ENCODE measurements around the gene COQ10A. TPM values are rescaled to one million over a fixed set of nuclear protein-coding genes. Genes with fewer than 3 reads are reported as not detected.

Gene COQ10A
- polyA plus RNA-seq, 3 donors = 16.3 to 25.5 (median 19.6) TPM

DNA sequence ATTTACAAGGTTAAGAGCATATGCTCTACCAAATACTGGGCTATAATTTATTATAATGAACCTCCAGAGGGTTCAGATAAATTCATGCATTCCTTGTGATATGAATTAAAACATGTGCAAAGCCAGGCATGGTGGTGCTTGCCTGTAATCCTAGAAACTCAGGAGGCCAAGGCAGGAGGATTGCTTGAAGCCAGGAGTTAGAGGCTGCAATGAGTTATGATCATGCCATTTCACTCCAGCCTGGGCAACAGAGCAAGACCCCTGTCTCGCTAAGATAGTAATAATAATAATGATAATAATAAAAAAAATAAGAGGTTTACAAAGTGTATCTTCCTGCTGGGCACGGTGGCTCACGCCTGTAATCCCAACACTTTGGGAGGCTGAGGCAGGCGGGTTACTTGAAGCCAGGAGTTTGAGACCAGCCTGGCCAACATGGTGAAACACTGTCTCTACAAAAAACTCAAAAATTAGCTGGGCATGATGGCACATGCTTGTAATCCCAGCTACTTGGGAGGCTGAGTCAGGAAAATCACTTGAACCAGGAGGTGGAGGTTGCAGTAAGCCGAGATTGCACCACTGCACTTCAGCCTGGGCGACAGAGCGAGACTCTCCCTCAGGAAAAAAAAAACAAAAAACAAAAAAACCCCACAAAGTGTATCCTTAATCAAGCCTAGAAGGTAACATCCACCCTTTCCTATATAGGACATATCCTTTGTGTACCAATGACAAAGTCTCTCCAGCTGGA, 40.7 kb downstream of the COQ10A start:
- no peak for DNase-seq

DNA sequence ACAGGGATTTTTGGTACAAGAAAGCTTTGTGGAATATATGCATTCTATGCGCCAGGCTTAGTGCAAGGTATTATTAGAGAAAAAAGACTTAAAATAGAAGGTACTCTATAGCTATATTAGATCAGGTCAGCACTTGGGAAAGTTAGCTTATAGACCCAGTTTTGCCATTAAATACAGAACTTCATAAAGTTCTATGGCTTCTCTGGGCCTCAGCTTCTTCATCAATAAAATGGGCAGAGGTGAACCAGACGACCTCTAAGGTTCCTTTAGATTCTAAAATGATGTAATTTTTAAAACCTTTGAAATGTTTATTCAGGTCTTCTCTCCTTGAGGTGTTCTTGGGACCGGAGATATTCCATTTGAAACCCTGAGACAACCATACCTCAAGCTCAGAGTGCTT, 42.0 kb downstream of the COQ10A start:
- no peak for DNase-seq

- DNase-seq = no peak
Measured at GRCh38 chr12:56311003-56311402, 44.3 kb downstream of the COQ10A start.

GRCh38 chr12:56315249-56315621, 48.5 kb downstream of the COQ10A start:
- DNase-seq = peak; percentile 26

DNA sequence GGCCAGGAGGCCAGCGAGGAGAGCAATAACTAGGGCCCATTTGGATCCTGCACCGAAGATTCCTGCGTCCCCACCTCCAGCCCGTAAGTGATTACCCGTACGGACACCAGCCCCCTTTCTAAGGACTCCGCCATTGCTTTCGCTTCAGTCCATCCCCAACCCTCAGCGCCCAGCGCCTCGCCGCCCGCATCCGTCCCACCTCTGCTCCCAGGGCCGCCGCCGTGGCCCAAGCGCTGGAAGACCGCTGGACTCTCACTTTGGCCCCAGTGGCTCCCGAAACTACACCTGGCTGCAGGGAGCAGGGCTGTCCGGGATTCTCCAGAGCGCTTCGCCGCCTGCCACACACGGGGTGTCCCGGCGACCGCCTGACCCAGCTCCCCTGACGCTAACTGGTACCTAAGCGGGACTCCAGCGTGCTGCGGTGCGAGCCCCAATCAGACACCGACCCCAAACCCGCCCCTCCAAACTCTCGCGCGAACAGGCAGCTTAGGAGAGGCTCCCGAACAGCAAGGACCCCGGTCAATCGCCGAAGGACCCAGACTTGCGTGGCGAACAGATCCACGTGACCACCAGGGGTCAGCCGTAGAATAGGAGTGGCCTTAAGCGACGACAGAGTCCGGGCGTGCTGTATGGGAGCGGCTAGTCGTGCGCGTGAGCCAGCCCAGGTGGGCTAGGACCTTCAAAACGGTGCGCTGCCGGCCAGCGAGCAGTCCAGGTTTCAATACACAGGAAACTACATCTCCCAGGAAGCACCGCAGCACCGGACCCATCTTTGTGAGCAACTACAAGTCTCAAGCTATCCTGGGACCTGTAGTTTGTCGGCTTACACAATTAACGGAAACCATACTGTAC, 49.1 kb downstream of the COQ10A start, which contains the start of gene CNPY2:
Gene CNPY2 (minus strand): TSS at position 367 of the 852 bp plus-strand sequence. CDS start 771 bp downstream, outside the sequence.
- DNase-seq = peak; percentile 97

DNA sequence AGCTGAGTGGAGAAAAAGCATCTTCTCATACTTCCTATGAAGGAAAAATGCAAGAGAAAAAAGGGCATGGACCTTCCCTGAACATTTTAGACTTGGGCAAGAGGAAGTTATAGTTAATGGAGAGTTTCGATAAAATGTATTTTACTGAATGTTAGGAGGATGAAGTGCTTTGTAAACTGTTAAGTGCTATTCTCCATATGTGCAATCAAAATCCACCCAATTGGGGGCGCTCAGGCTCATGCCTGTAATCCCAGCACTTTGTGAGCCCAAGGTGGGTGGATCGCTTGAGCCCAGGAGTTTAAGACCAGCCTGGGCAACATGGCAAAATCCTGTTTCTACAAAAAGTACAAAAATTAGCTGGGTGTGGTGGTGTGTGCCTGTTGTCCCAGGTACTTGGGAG, 50.9 kb downstream of the COQ10A start:
- no peak for DNase-seq

Other genes starting within 250 kb of the COQ10A start
- gene IKZF4, start 245.9 kb upstream of the COQ10A start, polyA plus RNA-seq (ENCODE audit: insufficient read length in 3 of 3) = 10 to 100 TPM; 15.8 to 23.6 (median 20.1) TPM
- gene RPS26, start 225.0 kb upstream of the COQ10A start, polyA plus RNA-seq (ENCODE audit: insufficient read length in 3 of 3) = 100 to 1,000 TPM; 366 to 522 (median 513) TPM
- 100 to 1,000 TPM in 2 of 3 donors, 10 to 100 TPM in 1; 70.3 to 125 (median 113) TPM for gene ERBB3, start 186.8 kb upstream of the COQ10A start, polyA plus RNA-seq (ENCODE audit: insufficient read length in 3 of 3)
- 100 to 1,000 TPM; 140 to 173 (median 148) TPM for gene PA2G4, start 162.4 kb upstream of the COQ10A start, polyA plus RNA-seq (ENCODE audit: insufficient read length in 3 of 3)
- gene RPL41, start 150.3 kb upstream of the COQ10A start, polyA plus RNA-seq (ENCODE audit: insufficient read length in 3 of 3) = 1,000 to 10,000 TPM; 4,623 to 5,799 (median 4,745) TPM
- 1 to 10 TPM; 6.1 to 7.4 (median 6.9) TPM for gene ZC3H10, start 148.7 kb upstream of the COQ10A start, polyA plus RNA-seq (ENCODE audit: insufficient read length in 3 of 3)
- gene ESYT1, start 138.7 kb upstream of the COQ10A start, polyA plus RNA-seq (ENCODE audit: insufficient read length in 3 of 3) = 10 to 100 TPM; 79.5 to 86.3 (median 81.9) TPM
- 100 to 1,000 TPM; 158 to 186 (median 174) TPM for gene MYL6B, start 114.4 kb upstream of the COQ10A start, polyA plus RNA-seq (ENCODE audit: insufficient read length in 3 of 3)
- gene MYL6, start 108.6 kb upstream of the COQ10A start, polyA plus RNA-seq (ENCODE audit: insufficient read length in 3 of 3) = 1,000 to 10,000 TPM; 1,644 to 2,112 (median 1,781) TPM
- gene SMARCC2, start 77.5 kb upstream of the COQ10A start, polyA plus RNA-seq (ENCODE audit: insufficient read length in 3 of 3) = 100 to 1,000 TPM; 116 to 152 (median 133) TPM
- 10 to 100 TPM; 43.8 to 50.1 (median 47.2) TPM for gene RNF41, start 45.0 kb upstream of the COQ10A start, polyA plus RNA-seq (ENCODE audit: insufficient read length in 3 of 3)
- 10 to 100 TPM; 28.2 to 30.5 (median 28.3) TPM for gene NABP2, start 42.6 kb upstream of the COQ10A start, polyA plus RNA-seq (ENCODE audit: insufficient read length in 3 of 3)
- 10 to 100 TPM; 73.2 to 87.0 (median 81.7) TPM for gene SLC39A5, start 36.9 kb upstream of the COQ10A start, polyA plus RNA-seq (ENCODE audit: insufficient read length in 3 of 3)
- gene ANKRD52, start 8.6 kb upstream of the COQ10A start, polyA plus RNA-seq (ENCODE audit: insufficient read length in 3 of 3) = 10 to 100 TPM; 32.8 to 40.5 (median 39.0) TPM
- 100 to 1,000 TPM; 202 to 237 (median 212) TPM for gene CS, start 33.4 kb downstream of the COQ10A start, polyA plus RNA-seq (ENCODE audit: insufficient read length in 3 of 3)
- 100 to 1,000 TPM; 160 to 182 (median 172) TPM for gene CNPY2, start 49.0 kb downstream of the COQ10A start, polyA plus RNA-seq (ENCODE audit: insufficient read length in 3 of 3)
- gene PAN2, start 67.1 kb downstream of the COQ10A start, polyA plus RNA-seq (ENCODE audit: insufficient read length in 3 of 3) = 100 to 1,000 TPM in 1 of 3 donors, 10 to 100 TPM in 2; 82.4 to 140 (median 98.9) TPM
- gene IL23A, start 71.9 kb downstream of the COQ10A start, polyA plus RNA-seq (ENCODE audit: insufficient read length in 3 of 3) = 1 to 10 TPM in 2 of 3 donors, under 1 TPM in 1; 0.85 to 1.1 (median 1.0) TPM
- gene STAT2, start 93.2 kb downstream of the COQ10A start, polyA plus RNA-seq (ENCODE audit: insufficient read length in 3 of 3) = 100 to 1,000 TPM in 2 of 3 donors, 10 to 100 TPM in 1; 73.4 to 152 (median 139) TPM
- under 1 TPM; 0.10 to 0.13 (median 0.11) TPM for gene APOF, start 95.9 kb downstream of the COQ10A start, polyA plus RNA-seq (ENCODE audit: insufficient read length in 3 of 3)
- gene TIMELESS, start 182.5 kb downstream of the COQ10A start, polyA plus RNA-seq (ENCODE audit: insufficient read length in 3 of 3) = 10 to 100 TPM; 44.4 to 47.0 (median 46.2) TPM
- gene MIP, start 187.7 kb downstream of the COQ10A start, polyA plus RNA-seq (ENCODE audit: insufficient read length in 3 of 3) = under 1 TPM in 1 of 3 donors, not detected in 2; 0.21 TPM
- gene SPRYD4, start 201.6 kb downstream of the COQ10A start, polyA plus RNA-seq (ENCODE audit: insufficient read length in 3 of 3) = 1 to 10 TPM; 3.8 to 7.8 (median 6.9) TPM
- 1 to 10 TPM in 2 of 3 donors, under 1 TPM in 1; 1.00 to 2.3 (median 1.5) TPM for gene GLS2, start 221.2 kb downstream of the COQ10A start, polyA plus RNA-seq (ENCODE audit: insufficient read length in 3 of 3)